Activated CD8-positive, alpha-beta T cell treated with anti-CD3 and anti-CD28 coated beads, Interleukin-2, amount 10 ng/mL, durations not matched to agents 7 days and 5 days (primary cell): ENCODE results near the gene PCNT. TPM values are rescaled to one million over a fixed set of nuclear protein-coding genes. Genes with fewer than 3 reads are reported as not detected.

Source experiments
- ATAC-seq: fragments of 150-1000 bp; cut with Tn5 transposase; one replicate; pipeline ENCODE4 v1.10.0; 2021; ENCODE audit warnings: moderate library complexity
- CTCF ChIA-PET: fragments of 350-600 bp; sonication (Branson Sonifier 250); formaldehyde crosslinking; loops from one replicate; lab custom pipeline; 2021; ENCODE audit warnings: antibody characterized with exemption; lab: Charles Lee
- POLR2A ChIA-PET: fragments of 350-600 bp; sonication (Branson Sonifier 250); formaldehyde crosslinking; loops from one replicate; lab custom pipeline; 2021; ENCODE audit warnings: antibody characterized with exemption; lab: Charles Lee
- DNase-seq: peaks from one replicate; pipeline ENCODE4 v3.0.0-alpha.2; 2020
- H3K27ac Mint-ChIP-seq: one replicate; pipeline ENCODE4 v1.8.0; 2021; ENCODE audit warnings: mild to moderate bottlenecking, mixed read lengths
- H3K27me3 Mint-ChIP-seq: one replicate; pipeline ENCODE4 v1.8.0; 2021; ENCODE audit warnings: low read depth, mixed read lengths
- H3K36me3 Mint-ChIP-seq: one replicate; pipeline ENCODE4 v1.8.0; 2021; ENCODE audit warnings: low read depth, mixed read lengths
- H3K4me1 Mint-ChIP-seq: one replicate; pipeline ENCODE4 v1.8.0; 2021; ENCODE audit warnings: low read depth, mixed read lengths
- H3K4me3 Mint-ChIP-seq: one replicate; pipeline ENCODE4 v1.8.0; 2021; ENCODE audit warnings: mild to moderate bottlenecking, mixed read lengths
- H3K9me3 Mint-ChIP-seq: one replicate; pipeline ENCODE4 v1.8.0; 2022; ENCODE audit warnings: mixed read lengths; ENCODE audit not compliant: insufficient read depth
- total RNA-seq, 2 experiments: library from RNA; stranded (reverse); gene quantifications; one replicate each; pipeline ENCODE4 v1.2.3, GENCODE V29; 2021

Gene PCNT
- total RNA-seq, 2 experiments from 2014 or later = 89.0 to 98.8 TPM

DNA sequence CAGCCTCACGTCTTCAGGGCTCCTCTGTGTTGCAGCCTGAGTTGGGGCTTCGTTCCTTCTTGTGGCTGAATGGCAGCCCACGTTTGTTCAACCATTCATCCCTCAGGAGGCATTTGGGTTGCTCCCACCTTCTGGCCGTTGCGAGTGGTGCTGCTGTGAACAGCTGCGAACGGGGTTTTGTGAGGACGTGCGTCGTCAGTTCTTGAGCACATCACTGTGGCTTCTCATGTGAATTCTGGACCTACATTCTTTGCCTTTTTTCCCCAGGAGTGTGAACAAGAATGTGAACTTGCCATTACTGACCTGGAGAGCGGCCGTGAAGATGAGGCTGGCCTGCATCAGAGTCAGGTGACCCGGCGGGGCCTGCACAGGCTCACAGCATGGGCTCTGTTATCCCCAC, 21.9 kb downstream of the PCNT start:
- ChIA-PET CTCF (no interaction called here), POLR2A (no interaction called here)
- H3K36me3 Mint-ChIP-seq = peaks cover 56% of the 10 kb centered on the region

DNA sequence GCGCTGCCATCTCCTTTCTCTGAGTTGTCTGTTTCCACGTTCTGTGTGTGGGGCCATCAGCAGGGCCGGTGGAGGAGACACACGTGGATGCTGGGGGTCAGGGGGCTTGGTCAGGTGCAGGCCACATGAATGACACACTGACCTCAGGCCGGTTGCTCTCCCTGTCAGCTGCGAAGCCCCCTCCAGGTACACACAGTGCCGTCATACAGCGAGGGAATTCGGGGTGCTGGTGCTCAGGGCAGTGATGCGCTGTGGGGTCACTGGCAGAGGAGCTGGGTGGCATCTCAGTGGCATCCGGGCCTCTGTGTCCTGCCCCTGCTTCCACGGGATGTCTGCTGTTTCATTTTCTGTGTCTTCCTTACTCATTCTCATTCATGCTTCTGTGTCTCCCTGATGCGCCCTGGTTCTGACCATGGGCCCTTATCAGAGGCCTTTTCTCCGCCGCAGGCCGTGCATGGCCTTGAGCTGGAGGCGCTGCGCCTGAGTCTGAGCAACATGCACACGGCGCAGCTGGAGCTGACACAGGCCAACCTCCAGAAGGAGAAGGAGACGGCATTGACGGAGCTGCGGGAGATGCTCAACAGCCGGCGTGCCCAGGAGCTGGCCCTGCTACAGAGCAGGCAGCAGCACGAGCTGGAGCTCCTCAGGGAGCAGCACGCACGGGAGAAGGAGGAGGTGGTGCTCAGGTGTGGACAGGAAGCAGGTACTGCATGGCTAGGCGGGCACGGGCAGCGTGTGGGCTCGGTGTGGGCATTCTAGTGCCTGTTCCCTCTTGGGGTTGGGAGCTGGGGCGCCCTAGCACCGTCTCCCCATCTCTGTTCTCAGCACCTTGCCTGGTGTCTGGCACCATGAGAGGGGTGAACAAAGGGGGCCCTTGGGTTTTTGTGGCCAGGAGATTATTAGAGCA, 22.6 kb downstream of the PCNT start:
- Mint-ChIP-seq H3K4me1 (peaks cover 2% of the 10 kb centered on the region), H3K36me3 (peaks cover 59% of the 10 kb centered on the region), H3K27ac (no peak overlapping the region), H3K27me3 (no peaks in the 10 kb centered on the region), H3K9me3 (no peaks in the 10 kb centered on the region), H3K4me3 (no peak overlapping the region)
- DNase-seq (no peak), ATAC-seq (no peak)
- POLR2A ChIA-PET = no interaction called here
- CTCF ChIA-PET = no interaction called here

More for the DNA sequence above, 21.9 kb downstream of the PCNT start:
- Mint-ChIP-seq H3K4me3 (no peak overlapping the region), H3K27me3 (no peaks in the 10 kb centered on the region), H3K27ac (no peak overlapping the region), H3K4me1 (peaks cover 2% of the 10 kb centered on the region), H3K9me3 (no peaks in the 10 kb centered on the region)
- DNase-seq (no peak), ATAC-seq (no peak)

DNA sequence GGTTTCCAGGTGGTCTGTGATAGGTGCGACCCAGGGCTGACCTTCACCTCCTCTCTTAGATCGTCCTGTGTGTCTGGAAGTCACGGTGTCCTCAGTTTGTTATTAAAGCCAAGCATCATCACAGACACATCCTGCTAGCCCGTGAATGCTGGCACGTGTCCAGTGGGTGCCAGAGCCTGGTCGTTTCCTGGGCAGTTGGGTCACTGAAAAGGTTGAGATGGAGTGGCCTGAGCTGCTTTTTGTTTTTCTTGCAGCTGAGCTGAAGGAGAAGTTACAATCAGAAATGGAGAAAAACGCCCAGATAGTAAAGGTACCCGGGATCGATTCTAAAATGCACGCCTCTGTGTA, 23.2 kb downstream of the PCNT start:
- peaks cover 57% of the 10 kb centered on the region for H3K36me3 Mint-ChIP-seq
- H3K9me3 Mint-ChIP-seq = no peaks in the 10 kb centered on the region
- H3K4me1 Mint-ChIP-seq = peaks cover 2% of the 10 kb centered on the region
- CTCF ChIA-PET = no interaction called here
- no peaks in the 10 kb centered on the region for H3K27me3 Mint-ChIP-seq
- DNase-seq (no peak), ATAC-seq (no peak)
- POLR2A ChIA-PET = no interaction called here
- H3K27ac Mint-ChIP-seq = no peak overlapping the region
- no peak overlapping the region for H3K4me3 Mint-ChIP-seq

DNA sequence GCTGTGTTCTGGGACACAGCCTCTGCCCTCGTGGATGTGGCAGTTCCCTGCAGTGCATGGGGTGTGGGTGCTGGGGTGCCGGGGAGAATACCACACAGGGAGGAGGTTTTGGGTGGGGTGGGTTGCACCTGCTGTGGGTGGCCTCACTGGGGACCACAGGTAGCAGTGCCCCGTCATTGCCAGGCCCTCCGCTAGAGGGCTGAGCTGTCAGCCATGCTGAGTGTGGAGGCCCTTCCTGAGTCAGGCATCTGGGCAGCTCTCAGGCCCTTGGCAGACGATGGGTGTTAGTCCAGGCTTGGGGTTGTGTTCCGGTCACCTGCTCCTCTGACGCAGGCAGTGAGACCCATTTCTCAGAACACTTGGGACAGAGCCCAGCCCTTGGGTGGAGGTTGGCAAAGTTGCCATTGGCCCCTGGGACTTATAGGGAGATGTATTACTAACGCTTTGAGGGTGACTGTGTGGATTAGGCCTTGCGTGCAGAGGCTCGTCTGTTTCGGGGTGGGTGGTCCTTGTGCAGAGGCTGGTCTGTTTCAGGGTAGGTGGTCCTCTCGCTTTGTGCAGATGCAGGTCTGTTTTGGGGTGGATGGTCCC, 23.9 kb downstream of the PCNT start:
- Mint-ChIP-seq H3K9me3 (no peaks in the 10 kb centered on the region), H3K4me3 (no peak overlapping the region), H3K4me1 (peaks cover under 1% of the 10 kb centered on the region), H3K27me3 (no peaks in the 10 kb centered on the region), H3K27ac (no peak overlapping the region), H3K36me3 (peaks cover 55% of the 10 kb centered on the region)
- ChIA-PET POLR2A (no interaction called here), CTCF (no interaction called here)
- ATAC-seq = no peak
- no peak for DNase-seq

DNA sequence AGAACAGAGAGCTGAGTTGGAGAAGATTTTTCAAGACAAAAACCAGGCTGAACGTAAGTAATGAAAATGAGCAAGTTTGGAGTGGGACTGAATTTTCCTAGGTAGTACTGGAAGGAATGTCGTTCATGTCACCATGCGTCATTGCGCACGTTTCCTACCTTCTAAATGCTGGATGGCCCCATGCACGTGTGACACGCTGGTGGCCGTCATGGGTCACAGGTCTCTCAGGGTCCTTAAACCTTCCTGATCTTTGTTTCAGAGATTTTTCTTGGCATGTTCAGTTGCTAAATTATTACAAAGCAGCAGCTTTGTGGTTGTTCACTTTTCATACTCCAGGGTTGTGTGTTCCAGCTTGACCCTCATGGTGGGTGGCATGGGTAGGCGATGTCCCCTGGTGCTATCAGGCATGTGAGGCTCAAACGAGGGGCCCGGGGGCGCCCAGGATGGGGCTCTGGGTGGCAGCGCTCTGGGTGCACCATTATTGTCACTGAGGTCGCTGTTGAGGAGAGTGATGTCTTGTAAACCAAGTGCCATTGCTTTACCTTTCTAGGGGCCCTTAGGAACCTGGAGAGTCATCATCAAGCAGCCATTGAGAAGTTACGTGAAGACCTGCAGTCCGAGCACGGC, 25.3 kb downstream of the PCNT start:
- peaks cover 60% of the 10 kb centered on the region for H3K36me3 Mint-ChIP-seq
- ATAC-seq = no peak
- no peak for DNase-seq
- no peaks in the 10 kb centered on the region for H3K27me3 Mint-ChIP-seq
- no peak overlapping the region for H3K27ac Mint-ChIP-seq
- no peaks in the 10 kb centered on the region for H3K4me1 Mint-ChIP-seq
- no peak overlapping the region for H3K4me3 Mint-ChIP-seq
- ChIA-PET CTCF (no interaction called here), POLR2A (no interaction called here)
- no peaks in the 10 kb centered on the region for H3K9me3 Mint-ChIP-seq

DNA sequence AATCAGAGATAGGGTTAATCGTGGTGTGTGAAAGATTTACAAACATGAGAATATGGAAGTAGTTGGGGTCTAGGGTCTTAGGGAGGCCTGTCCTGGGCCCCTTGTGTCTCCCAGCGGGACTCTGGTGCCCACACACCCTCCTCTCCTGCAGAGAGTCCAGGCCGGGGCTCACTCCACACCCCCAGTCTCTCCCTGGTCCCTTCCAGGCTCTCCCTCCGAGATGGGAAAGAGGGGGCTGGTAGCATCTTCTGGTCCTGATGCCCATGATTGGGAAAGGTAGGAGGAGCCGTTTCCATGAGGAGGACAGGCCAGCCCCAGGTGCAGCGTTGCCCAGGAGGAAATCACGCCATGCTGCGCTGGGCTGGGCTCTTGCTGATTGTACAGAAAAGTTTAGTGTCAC, 26.6 kb downstream of the PCNT start:
- Mint-ChIP-seq H3K9me3 (no peaks in the 10 kb centered on the region), H3K27ac (no peak overlapping the region), H3K36me3 (peaks cover 64% of the 10 kb centered on the region), H3K27me3 (no peaks in the 10 kb centered on the region), H3K4me3 (no peak overlapping the region), H3K4me1 (peaks cover 6% of the 10 kb centered on the region)
- ChIA-PET POLR2A (no interaction called here), CTCF (no interaction called here)
- ATAC-seq = no peak
- DNase-seq = no peak

DNA sequence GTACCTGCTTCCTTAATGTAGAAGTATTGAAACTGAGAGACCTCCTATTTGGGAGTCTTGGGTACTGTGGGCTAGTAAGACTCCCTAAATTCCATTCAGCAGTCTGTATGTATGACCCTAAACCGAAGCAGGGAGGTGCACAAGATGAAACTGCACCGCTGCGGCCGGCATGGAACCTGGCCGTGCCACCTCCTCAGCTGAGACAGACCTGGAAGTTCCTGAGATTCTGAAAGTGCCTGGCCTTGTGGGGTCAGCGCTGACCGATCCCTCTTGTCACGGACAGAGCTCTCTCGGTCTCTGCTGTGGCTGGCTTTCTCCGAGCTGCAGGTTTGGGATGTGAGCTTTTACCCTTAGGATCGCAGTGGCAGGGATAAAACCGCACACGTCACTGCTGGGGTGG, 27.0 kb downstream of the PCNT start:
- H3K9me3 Mint-ChIP-seq = no peaks in the 10 kb centered on the region
- no peak overlapping the region for H3K27ac Mint-ChIP-seq
- ChIA-PET CTCF (no interaction called here), POLR2A (no interaction called here)
- no peaks in the 10 kb centered on the region for H3K27me3 Mint-ChIP-seq
- ATAC-seq (no peak), DNase-seq (no peak)
- H3K4me1 Mint-ChIP-seq = peaks cover 7% of the 10 kb centered on the region
- H3K4me3 Mint-ChIP-seq = no peak overlapping the region
- peaks cover 61% of the 10 kb centered on the region for H3K36me3 Mint-ChIP-seq

DNA sequence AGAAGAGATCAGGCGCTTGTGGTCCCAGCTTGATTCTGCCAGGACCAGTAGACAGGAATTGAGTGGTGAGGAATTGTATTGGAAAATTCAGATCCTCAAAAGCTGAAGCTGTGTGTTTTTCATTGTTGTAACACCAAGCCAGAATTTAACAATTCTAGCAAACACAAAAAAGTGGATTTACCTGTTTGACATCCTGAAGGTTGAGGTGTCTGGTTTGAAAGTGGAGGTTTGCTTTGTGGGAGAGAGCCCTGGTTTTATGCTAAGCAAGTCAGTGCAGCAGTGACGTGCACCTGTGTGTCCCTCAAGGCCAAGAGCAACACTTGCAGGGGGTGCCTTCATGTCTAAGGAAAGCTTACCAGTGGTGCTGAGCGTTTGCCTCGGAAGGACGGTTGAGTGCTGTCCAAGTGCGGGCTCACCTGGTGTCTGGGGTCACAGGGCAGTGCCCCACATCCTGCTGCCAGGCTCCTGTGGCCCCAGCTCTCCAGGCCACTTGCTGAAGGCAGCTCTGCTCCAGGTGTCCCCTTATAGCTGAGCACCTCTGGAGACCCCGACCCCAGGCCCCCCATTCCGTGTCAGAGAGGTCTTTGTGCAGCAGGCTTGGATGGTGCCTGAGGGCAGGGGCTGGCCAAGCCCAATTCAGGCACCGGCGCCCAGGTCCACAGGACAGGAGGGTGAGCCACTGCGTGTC, 27.7 kb downstream of the PCNT start:
- Mint-ChIP-seq H3K9me3 (no peaks in the 10 kb centered on the region), H3K4me3 (no peak overlapping the region), H3K4me1 (peaks cover 7% of the 10 kb centered on the region), H3K36me3 (peaks cover 64% of the 10 kb centered on the region), H3K27ac (no peak overlapping the region), H3K27me3 (no peaks in the 10 kb centered on the region)
- POLR2A ChIA-PET = no interaction called here
- DNase-seq (no peak), ATAC-seq (no peak)
- CTCF ChIA-PET = no interaction called here

DNA sequence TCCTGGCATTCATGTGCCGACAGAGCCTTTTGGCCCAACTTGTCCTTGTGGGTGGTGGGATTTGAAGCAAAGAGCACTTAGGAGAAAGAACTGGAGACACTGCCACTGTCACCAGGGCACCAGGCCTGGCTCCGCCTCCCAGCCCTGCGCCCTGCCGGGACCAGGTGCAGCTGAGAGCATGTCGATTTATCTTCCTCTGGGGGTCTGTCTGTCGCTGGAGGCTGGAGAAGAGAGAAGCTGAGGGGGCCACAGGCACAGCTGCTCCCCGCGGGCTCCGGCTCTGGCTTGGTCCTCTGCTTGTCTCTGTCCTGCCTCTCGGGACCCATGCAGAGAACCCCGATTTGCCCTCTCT, 28.2 kb downstream of the PCNT start:
- ChIA-PET POLR2A (no interaction called here), CTCF (no interaction called here)
- no peak overlapping the region for H3K27ac Mint-ChIP-seq
- peaks cover 7% of the 10 kb centered on the region for H3K4me1 Mint-ChIP-seq
- DNase-seq (no peak), ATAC-seq (no peak)
- H3K27me3 Mint-ChIP-seq = no peaks in the 10 kb centered on the region
- no peaks in the 10 kb centered on the region for H3K9me3 Mint-ChIP-seq
- no peak overlapping the region for H3K4me3 Mint-ChIP-seq
- H3K36me3 Mint-ChIP-seq = peaks cover 63% of the 10 kb centered on the region

DNA sequence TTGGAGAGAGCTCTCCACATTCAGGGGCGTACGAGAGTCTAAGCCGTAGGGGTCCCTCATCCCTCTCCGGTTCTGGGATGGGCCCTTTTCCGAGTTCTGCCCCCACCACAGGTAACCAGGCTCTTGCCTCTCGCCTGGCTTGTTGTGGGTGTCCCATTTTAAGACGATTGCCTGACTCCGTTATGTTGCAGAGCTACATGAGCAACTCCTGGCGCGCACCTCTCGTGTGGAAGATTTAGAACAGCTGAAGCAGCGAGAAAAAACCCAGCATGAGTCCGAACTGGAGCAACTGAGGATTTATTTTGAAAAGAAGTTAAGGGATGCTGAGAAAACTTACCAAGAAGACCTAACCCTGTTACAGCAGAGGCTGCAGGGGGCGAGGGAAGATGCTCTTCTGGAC, 29.0 kb downstream of the PCNT start:
- ChIA-PET POLR2A (no interaction called here), CTCF (no interaction called here)
- ATAC-seq (no peak), DNase-seq (no peak)
- no peaks in the 10 kb centered on the region for H3K27me3 Mint-ChIP-seq
- no peak overlapping the region for H3K4me3 Mint-ChIP-seq
- peaks cover 66% of the 10 kb centered on the region for H3K36me3 Mint-ChIP-seq
- peaks cover 7% of the 10 kb centered on the region for H3K4me1 Mint-ChIP-seq
- H3K27ac Mint-ChIP-seq = no peak overlapping the region
- H3K9me3 Mint-ChIP-seq = no peaks in the 10 kb centered on the region

DNA sequence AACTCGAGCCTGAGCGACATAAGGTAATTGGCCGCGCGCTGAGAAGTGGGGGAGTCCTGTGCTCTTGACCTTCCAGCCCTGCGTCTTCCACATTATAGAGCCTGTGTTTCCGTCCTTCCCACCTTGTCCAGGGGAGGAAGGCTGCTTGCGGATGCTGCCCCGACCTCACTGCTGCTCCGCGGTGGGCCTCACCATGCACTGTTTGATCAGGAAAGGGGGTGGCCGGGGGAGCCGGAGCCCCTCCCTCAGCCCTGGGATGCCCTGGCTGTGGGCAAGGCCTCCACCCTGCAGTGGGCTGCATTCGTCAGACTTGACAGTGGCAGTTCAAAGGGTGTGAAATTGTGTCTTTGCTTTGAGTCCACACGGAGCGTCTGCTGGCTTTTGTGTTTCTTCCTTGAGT, 30.1 kb downstream of the PCNT start:
- Mint-ChIP-seq H3K4me3 (no peak overlapping the region), H3K4me1 (peaks cover 7% of the 10 kb centered on the region), H3K27me3 (no peaks in the 10 kb centered on the region), H3K9me3 (no peaks in the 10 kb centered on the region), H3K36me3 (peaks cover 64% of the 10 kb centered on the region), H3K27ac (no peak overlapping the region)
- ChIA-PET POLR2A (no interaction called here), CTCF (no interaction called here)
- no peak for ATAC-seq
- no peak for DNase-seq

DNA sequence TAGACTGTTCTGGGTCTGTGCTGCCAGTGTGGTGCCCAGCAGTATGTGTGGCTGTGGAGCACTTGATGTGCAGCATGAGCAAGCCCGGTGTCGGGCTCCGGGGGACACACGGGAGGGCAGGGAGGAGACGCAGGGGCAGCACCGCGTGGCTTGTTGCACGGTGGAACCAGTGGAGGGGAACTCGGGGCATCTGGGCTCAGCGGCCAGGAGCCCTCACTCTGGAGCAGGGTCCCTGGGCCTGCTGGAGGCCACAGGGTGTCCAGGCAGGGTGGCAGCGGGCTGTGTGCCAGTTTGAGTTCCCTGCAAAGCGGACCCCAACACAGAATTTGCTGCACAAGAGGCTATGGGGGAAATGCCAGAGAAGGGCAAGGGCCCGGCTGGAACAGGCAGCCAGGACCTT, 30.6 kb downstream of the PCNT start:
- H3K27ac Mint-ChIP-seq = no peak overlapping the region
- peaks cover 61% of the 10 kb centered on the region for H3K36me3 Mint-ChIP-seq
- CTCF ChIA-PET = no interaction called here
- DNase-seq = no peak
- peaks cover 7% of the 10 kb centered on the region for H3K4me1 Mint-ChIP-seq
- POLR2A ChIA-PET = no interaction called here
- H3K27me3 Mint-ChIP-seq = no peaks in the 10 kb centered on the region
- H3K9me3 Mint-ChIP-seq = no peaks in the 10 kb centered on the region
- H3K4me3 Mint-ChIP-seq = no peak overlapping the region
- ATAC-seq = no peak
